ENCODE results near the gene TLL1.

The TLL1 gene

GRCh38 chr4:166012129-166013030, 139.3 kb downstream of the TLL1 start:
- TF ChIP-seq, protein P1, sequence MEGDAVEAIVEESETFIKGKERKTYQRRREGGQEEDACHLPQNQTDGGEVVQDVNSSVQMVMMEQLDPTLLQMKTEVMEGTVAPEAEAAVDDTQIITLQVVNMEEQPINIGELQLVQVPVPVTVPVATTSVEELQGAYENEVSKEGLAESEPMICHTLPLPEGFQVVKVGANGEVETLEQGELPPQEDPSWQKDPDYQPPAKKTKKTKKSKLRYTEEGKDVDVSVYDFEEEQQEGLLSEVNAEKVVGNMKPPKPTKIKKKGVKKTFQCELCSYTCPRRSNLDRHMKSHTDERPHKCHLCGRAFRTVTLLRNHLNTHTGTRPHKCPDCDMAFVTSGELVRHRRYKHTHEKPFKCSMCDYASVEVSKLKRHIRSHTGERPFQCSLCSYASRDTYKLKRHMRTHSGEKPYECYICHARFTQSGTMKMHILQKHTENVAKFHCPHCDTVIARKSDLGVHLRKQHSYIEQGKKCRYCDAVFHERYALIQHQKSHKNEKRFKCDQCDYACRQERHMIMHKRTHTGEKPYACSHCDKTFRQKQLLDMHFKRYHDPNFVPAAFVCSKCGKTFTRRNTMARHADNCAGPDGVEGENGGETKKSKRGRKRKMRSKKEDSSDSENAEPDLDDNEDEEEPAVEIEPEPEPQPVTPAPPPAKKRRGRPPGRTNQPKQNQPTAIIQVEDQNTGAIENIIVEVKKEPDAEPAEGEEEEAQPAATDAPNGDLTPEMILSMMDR (conservative IDR thresholded peaks at IDR 0.05) = no peak
- no peak for TF ChIP-seq ZFX (IDR thresholded peaks at IDR 0.05)
- H3K27ac ChIP-seq = no peak overlapping the region

GRCh38 chr4:166014411-166014810, 141.4 kb downstream of the TLL1 start:
- H3K27ac ChIP-seq = no peak overlapping the region
- no peak for TF ChIP-seq ZFX (IDR thresholded peaks at IDR 0.05)
- TF ChIP-seq, protein P1 (conservative IDR thresholded peaks at IDR 0.05) = no peak

GRCh38 chr4:166017804-166018203, 144.8 kb downstream of the TLL1 start:
- no peak for TF ChIP-seq ZFX (IDR thresholded peaks at IDR 0.05)
- TF ChIP-seq, protein P1 (conservative IDR thresholded peaks at IDR 0.05) = no peak
- no peak overlapping the region for H3K27ac ChIP-seq

DNA sequence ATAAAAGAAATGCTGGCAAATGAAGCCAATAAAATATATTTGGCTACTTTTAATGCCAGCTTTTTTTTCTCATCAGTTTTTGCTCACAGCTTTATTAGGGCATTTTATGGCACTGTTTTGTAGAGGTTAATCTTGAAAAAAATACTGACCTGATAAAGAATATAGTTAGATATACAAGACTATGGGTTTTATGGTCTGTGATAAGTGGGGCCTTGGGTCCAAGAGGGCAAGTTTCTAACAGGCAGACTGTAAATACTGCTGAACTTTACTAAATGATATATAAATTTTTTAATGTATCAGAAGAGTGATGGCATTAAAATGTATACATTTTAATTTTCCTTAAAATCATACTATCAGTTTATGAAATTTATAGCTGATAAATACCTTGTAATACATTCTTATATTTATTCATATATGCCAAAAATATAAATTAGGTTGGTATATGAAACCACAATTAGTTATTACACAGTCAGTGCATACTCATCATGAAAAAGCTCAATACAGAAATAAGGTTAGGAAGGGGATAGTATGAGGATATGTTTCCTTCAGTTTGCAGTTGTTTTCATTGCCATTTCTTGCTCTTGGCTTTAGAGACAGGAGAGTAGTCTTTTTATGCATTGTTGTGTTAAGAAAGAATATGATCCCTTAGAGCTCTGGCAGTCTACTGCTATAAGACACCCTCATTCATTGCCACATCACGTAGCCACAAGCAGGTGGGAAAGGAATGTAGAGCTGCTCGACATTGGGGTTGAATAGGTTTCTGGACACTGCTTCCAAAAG, 146.6 kb downstream of the TLL1 start:
- TF ChIP-seq, protein P1 (conservative IDR thresholded peaks at IDR 0.05) = no peak
- no peak for TF ChIP-seq ZFX (IDR thresholded peaks at IDR 0.05)
- H3K27ac ChIP-seq = no peak overlapping the region

GRCh38 chr4:166021617-166022016, 148.6 kb downstream of the TLL1 start:
- H3K27ac ChIP-seq = no peak overlapping the region
- TF ChIP-seq ZFX (IDR thresholded peaks at IDR 0.05) = no peak
- TF ChIP-seq, protein P1 (conservative IDR thresholded peaks at IDR 0.05) = no peak

DNA sequence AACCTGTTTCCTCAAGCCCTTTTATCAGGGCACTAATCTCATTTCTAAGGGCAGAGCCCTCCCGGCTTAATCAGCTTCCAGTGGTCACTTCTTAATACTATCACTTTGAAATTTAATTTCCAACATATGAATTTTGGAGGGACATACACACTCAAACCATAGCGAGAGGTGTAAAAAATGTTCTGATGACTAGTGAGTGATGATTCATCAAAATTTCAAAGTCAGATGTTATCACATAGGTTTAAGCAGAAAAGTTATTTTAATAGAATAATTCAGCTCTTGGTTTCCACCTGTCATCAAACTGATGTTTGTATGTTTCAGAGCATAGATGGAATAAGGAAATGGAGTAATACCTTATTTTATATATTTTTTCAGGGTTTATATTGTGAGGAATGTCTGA, 161.9 kb downstream of the TLL1 start:
- TF ChIP-seq, protein P1 (conservative IDR thresholded peaks at IDR 0.05) = no peak
- TF ChIP-seq ZFX (IDR thresholded peaks at IDR 0.05) = no peak
- H3K27ac ChIP-seq = no peak overlapping the region

- H3K27ac ChIP-seq = no peak overlapping the region
- no peak for TF ChIP-seq ZFX (IDR thresholded peaks at IDR 0.05)
- TF ChIP-seq, protein P1 (conservative IDR thresholded peaks at IDR 0.05) = no peak
These were observed 166.8 kb downstream of the TLL1 start for GRCh38 chr4:166039822-166040221.

Data from C4-2B (cell line).